GM23338 (cell line): Measurements from ENCODE around the gene LINGO1.

Source experiments
- CREB1 ChIP-seq: fragments of 250-450 bp; sonication (Bioruptor Pico); IDR thresholded peaks from 2 replicates; pipeline ENCODE4 v1.5.0; 2020; ENCODE audit warnings: low read depth, mild to moderate bottlenecking, moderate library complexity
- EZH2 ChIP-seq: fragments of 200-600 bp; sonication (generic); IDR thresholded peaks from one replicate; pipeline ENCODE4 v1.8.0; 2017; ENCODE audit warnings: antibody characterized with exemption, mild to moderate bottlenecking, low read depth; ENCODE audit not compliant: unreplicated experiment
- EZH2phosphoT487 ChIP-seq: fragments of 200-600 bp; sonication (generic); IDR thresholded peaks from one replicate; pipeline ENCODE4 v1.8.1; 2018; ENCODE audit warnings: antibody characterized with exemption; ENCODE audit not compliant: unreplicated experiment
- JUNB ChIP-seq: IDR thresholded peaks from one replicate; pipeline ENCODE4 v1.6.1; 2016; ENCODE audit warnings: antibody characterized with exemption; ENCODE audit not compliant: unreplicated experiment
- POLR2AphosphoS5 ChIP-seq: IDR thresholded peaks from 2 replicates; pipeline ENCODE4 v1.6.1; 2016; ENCODE audit warnings: antibody characterized with exemption, low read depth
- ZNF331 ChIP-seq: fragments of 250-450 bp; sonication (Bioruptor Pico); IDR thresholded peaks from 2 replicates; pipeline ENCODE4 v1.5.0; 2020; ENCODE audit warnings: low read depth, mild to moderate bottlenecking, moderate library complexity
- TF ChIP-seq, protein P1 (sequence below): IDR thresholded peaks from one replicate; pipeline ENCODE4 v1.6.1; 2018; ENCODE audit warnings: antibody characterized with exemption; ENCODE audit not compliant: unreplicated experiment
- TF ChIP-seq, protein P2 (sequence below), 2 experiments: fragments of 200-600 bp in 1 of 2; sonication (generic) in 1 of 2; conservative IDR thresholded peaks; 2 replicates each; pipeline versions ENCODE4 v1.5.1 to v1.6.1; 2016 to 2017; ENCODE audit warnings: antibody characterized with exemption in 2 of 2, low read depth in 2 of 2, mild to moderate bottlenecking in 2 of 2, moderate library complexity in 1 of 2

DNA sequence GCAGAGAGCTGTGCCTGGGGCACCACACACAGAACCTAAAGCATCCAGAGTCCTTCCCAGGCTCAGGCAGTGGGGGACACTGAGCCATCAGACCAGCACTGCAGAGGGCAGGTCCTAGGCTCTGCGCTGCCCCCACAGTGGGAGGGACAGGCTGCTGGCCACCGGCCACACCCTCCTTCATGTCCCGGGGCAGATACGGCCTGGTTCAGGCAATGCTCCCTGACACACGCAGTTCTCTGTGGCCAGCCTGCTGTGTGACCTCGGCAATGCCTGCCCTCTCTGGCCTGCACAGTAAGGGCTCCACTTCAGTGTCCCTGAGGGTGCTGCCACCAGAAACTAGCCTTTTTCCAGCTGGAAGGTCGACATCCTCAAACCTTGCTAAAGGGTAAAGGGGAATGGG is 12.4 kb downstream of the LINGO1 start:
- TF ChIP-seq CREB1 (CRISPR knock-in tag) (no peak), EZH2 (no peak), EZH2phosphoT487 (no peak), JUNB (no peak), ZNF331 (CRISPR knock-in tag) (no peak), POLR2AphosphoS5 (no peak)
- TF ChIP-seq, protein P1, sequence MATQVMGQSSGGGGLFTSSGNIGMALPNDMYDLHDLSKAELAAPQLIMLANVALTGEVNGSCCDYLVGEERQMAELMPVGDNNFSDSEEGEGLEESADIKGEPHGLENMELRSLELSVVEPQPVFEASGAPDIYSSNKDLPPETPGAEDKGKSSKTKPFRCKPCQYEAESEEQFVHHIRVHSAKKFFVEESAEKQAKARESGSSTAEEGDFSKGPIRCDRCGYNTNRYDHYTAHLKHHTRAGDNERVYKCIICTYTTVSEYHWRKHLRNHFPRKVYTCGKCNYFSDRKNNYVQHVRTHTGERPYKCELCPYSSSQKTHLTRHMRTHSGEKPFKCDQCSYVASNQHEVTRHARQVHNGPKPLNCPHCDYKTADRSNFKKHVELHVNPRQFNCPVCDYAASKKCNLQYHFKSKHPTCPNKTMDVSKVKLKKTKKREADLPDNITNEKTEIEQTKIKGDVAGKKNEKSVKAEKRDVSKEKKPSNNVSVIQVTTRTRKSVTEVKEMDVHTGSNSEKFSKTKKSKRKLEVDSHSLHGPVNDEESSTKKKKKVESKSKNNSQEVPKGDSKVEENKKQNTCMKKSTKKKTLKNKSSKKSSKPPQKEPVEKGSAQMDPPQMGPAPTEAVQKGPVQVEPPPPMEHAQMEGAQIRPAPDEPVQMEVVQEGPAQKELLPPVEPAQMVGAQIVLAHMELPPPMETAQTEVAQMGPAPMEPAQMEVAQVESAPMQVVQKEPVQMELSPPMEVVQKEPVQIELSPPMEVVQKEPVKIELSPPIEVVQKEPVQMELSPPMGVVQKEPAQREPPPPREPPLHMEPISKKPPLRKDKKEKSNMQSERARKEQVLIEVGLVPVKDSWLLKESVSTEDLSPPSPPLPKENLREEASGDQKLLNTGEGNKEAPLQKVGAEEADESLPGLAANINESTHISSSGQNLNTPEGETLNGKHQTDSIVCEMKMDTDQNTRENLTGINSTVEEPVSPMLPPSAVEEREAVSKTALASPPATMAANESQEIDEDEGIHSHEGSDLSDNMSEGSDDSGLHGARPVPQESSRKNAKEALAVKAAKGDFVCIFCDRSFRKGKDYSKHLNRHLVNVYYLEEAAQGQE: no peak
- TF ChIP-seq, protein P2, sequence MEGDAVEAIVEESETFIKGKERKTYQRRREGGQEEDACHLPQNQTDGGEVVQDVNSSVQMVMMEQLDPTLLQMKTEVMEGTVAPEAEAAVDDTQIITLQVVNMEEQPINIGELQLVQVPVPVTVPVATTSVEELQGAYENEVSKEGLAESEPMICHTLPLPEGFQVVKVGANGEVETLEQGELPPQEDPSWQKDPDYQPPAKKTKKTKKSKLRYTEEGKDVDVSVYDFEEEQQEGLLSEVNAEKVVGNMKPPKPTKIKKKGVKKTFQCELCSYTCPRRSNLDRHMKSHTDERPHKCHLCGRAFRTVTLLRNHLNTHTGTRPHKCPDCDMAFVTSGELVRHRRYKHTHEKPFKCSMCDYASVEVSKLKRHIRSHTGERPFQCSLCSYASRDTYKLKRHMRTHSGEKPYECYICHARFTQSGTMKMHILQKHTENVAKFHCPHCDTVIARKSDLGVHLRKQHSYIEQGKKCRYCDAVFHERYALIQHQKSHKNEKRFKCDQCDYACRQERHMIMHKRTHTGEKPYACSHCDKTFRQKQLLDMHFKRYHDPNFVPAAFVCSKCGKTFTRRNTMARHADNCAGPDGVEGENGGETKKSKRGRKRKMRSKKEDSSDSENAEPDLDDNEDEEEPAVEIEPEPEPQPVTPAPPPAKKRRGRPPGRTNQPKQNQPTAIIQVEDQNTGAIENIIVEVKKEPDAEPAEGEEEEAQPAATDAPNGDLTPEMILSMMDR (conservative IDR thresholded peaks at IDR 0.05; ENCODE audit: low read depth in 2 of 2): no peak
